A549 (cell line): ENCODE measurements around the gene BOD1L1. TPM values are rescaled to one million over a fixed set of nuclear protein-coding genes. Genes with fewer than 3 reads are reported as not detected.

Experiments used
- ATAC-seq, 2 experiments: fragments of 200-7000 bp in 1 of 2; fragments of >200 bp in 1 of 2; cut with Nextera tagmentation in 1 of 2; cut with Tn5 transposase in 1 of 2; 3 replicates each; pipeline versions ENCODE4 v1.8.0 to v1.9.1; 2018 to 2020; ENCODE audit warnings: mild to moderate bottlenecking in 1 of 2, moderate library complexity in 1 of 2
- CTCF ChIA-PET: fragments of 300-600 bp; sonication (Branson Sonifier 250); formaldehyde crosslinking; extraction: SDS; loops from one replicate; lab custom pipeline; 2021; ENCODE audit warnings: antibody characterized with exemption, inconsistent platforms; lab: Yijun Ruan, JAX
- POLR2A ChIA-PET: fragments of 350-600 bp; formaldehyde crosslinking; extraction: SDS; loops from one replicate; lab custom pipeline; 2021; ENCODE audit warnings: antibody characterized with exemption, inconsistent platforms; lab: Yijun Ruan, JAX
- DNase-seq, 2 experiments: peaks; one replicate each; pipeline versions ENCODE4 v3.0.0 to v3.0.0-alpha.2; 2011 to 2016; ENCODE audit warnings: low read depth in 1 of 2, low spot score in 1 of 2
- FAIRE-seq: peaks from 2 replicates; lab custom pipeline; 2011; peaks lifted over from hg19 to GRCh38; lab: Jason Lieb, UNC
- H3K27ac ChIP-seq, 2 experiments: fragments of >200 bp; sonication (Bioruptor Twin); formaldehyde crosslinking; 3 replicates each; pipeline ENCODE4 v1.5.1; 2016 to 2017
- H3K4me1 ChIP-seq: fragments of >200 bp; sonication (Bioruptor Twin); formaldehyde crosslinking; 3 replicates; pipeline ENCODE4 v1.6.1; 2016
- H3K4me2 ChIP-seq: fragments of >200 bp; sonication (Bioruptor Twin); formaldehyde crosslinking; 3 replicates; pipeline ENCODE4 v1.6.1; 2016
- H3K4me3 ChIP-seq: fragments of >200 bp; sonication (Bioruptor Twin); formaldehyde crosslinking; 3 replicates; pipeline ENCODE4 v1.5.1; 2016
- H3K9me3 ChIP-seq: fragments of >200 bp; sonication (Bioruptor Twin); formaldehyde crosslinking; 3 replicates; pipeline ENCODE4 v1.6.1; 2016
- BCL3 ChIP-seq: fragments of >200 bp; sonication (Bioruptor Twin); formaldehyde crosslinking; IDR thresholded peaks from 3 replicates; pipeline ENCODE4 v1.6.1; 2016
- CEBPB ChIP-seq, 2 experiments: fragments of >200 bp in 1 of 2; sonication (Bioruptor Twin) in 1 of 2; formaldehyde crosslinking in 1 of 2; IDR thresholded peaks; 2 replicates each; pipeline ENCODE4 v1.6.1; 2012 to 2016
- CHD4 ChIP-seq: fragments of 200-600 bp; sonication (generic); IDR thresholded peaks from 2 replicates; pipeline ENCODE4 v1.6.1; 2016; ENCODE audit warnings: antibody characterized with exemption, mild to moderate bottlenecking, borderline replicate concordance
- CTCF ChIP-seq: fragments of >200 bp; sonication (Bioruptor Twin); formaldehyde crosslinking; IDR thresholded peaks from 3 replicates; pipeline ENCODE4 v1.5.1; 2016
- EHF ChIP-seq: fragments of 250-450 bp; sonication (Bioruptor Pico); IDR thresholded peaks from 2 replicates; pipeline ENCODE4 v1.5.0; 2020; ENCODE audit warnings: mild to moderate bottlenecking
- EHMT2 ChIP-seq: fragments of 200-600 bp; sonication (generic); IDR thresholded peaks from 2 replicates; pipeline ENCODE4 v1.6.1; 2016; ENCODE audit warnings: antibody characterized with exemption, low read depth, mild to moderate bottlenecking, moderate library complexity
- EP300 ChIP-seq, 2 experiments: fragments of >200 bp; sonication (Bioruptor Twin); formaldehyde crosslinking; IDR thresholded peaks; 2 replicates in 1 of 2; 3 replicates in 1 of 2; pipeline ENCODE4 v1.6.1; 2016 to 2017
- ESRRA ChIP-seq: fragments of 150-350 bp; IDR thresholded peaks from 2 replicates; pipeline ENCODE4 v1.6.1; 2014; ENCODE audit warnings: mild to moderate bottlenecking, low read length, borderline replicate concordance
- HMGXB4 ChIP-seq: fragments of 250-450 bp; sonication (Bioruptor Pico); IDR thresholded peaks from 2 replicates; pipeline ENCODE4 v1.5.0; 2021; ENCODE audit warnings: mild to moderate bottlenecking, moderate library complexity, borderline replicate concordance
- HOXB13 ChIP-seq: fragments of 250-450 bp; sonication (Bioruptor Pico); IDR thresholded peaks from 2 replicates; pipeline ENCODE4 v1.5.0; 2020; ENCODE audit warnings: low read depth, mild to moderate bottlenecking, moderate library complexity
- HOXB5 ChIP-seq: fragments of 250-450 bp; sonication (Bioruptor Pico); IDR thresholded peaks from 2 replicates; pipeline ENCODE4 v1.5.0; 2020; ENCODE audit warnings: mild to moderate bottlenecking, moderate library complexity
- MAFK ChIP-seq: fragments of 450-650 bp; IDR thresholded peaks from 2 replicates; pipeline ENCODE4 v1.6.1; 2014; ENCODE audit not compliant: partially characterized antibody
- PBX3 ChIP-seq: IDR thresholded peaks from 2 replicates; pipeline ENCODE4 v1.6.1; 2012
- PHF8 ChIP-seq: fragments of 200-600 bp; sonication (generic); IDR thresholded peaks from 2 replicates; pipeline ENCODE4 v1.6.1; 2016; ENCODE audit warnings: low read depth, mild to moderate bottlenecking, antibody characterized with exemption, moderate library complexity, borderline replicate concordance
- RAD21 ChIP-seq, 2 experiments: fragments of >200 bp in 1 of 2; sonication (Bioruptor Twin) in 1 of 2; formaldehyde crosslinking in 1 of 2; IDR thresholded peaks in 1 of 2; conservative IDR thresholded peaks in 1 of 2; 2 replicates in 1 of 2; 3 replicates in 1 of 2; pipeline ENCODE4 v1.6.1; 2012 to 2018; ENCODE audit warnings: inconsistent platforms in 1 of 2
- RCOR1 ChIP-seq: fragments of 150-350 bp; IDR thresholded peaks from 2 replicates; pipeline ENCODE4 v1.6.1; 2014; ENCODE audit warnings: antibody characterized with exemption, low read length, low read depth
- RNF2 ChIP-seq: fragments of 200-600 bp; sonication (generic); IDR thresholded peaks from 2 replicates; pipeline ENCODE4 v1.6.1; 2016; ENCODE audit warnings: low read depth, mild to moderate bottlenecking, antibody characterized with exemption, moderate library complexity, borderline replicate concordance
- TFCP2L1 ChIP-seq: fragments of 250-450 bp; sonication (Bioruptor Pico); IDR thresholded peaks from 2 replicates; pipeline ENCODE4 v1.5.0; 2021; ENCODE audit warnings: mild to moderate bottlenecking
- WGBS: methylation state at CpG from one replicate; pipeline ENCODE4 v1.1.6; 2017; ENCODE audit errors: missing lambda C conversion rate; 5-methylcytosine and 5-hydroxymethylcytosine counted together
- polyA plus RNA-seq, 4 experiments: library from polyadenylated mRNA; depleted of rRNA in 3 of 4; stranded (reverse); fragments of >200 nt; fragmentation: RNase III in 1 of 4; extraction: RNeasy Plus Mini Kit Qiagen cat#74134 plus additional on column Dnase treatment in 1 of 4; gene quantifications; 2 replicates in 3 of 4; 3 replicates in 1 of 4; pipeline ENCODE4 v1.2.3, GENCODE V29; 2011 to 2017

BOD1L1 gene
- polyA plus RNA-seq, 2 of the 4 experiments (the other 2 are of a cell fraction) = 16.4 to 27.7 TPM

GRCh38 chr4:13584481-13584880 is 43.0 kb downstream of the BOD1L1 start:
- Histone ChIP-seq H3K4me1 (no peaks in the 10 kb centered on the region), H3K9me3 (no peaks in the 10 kb centered on the region), H3K27ac (no peak overlapping the region), H3K4me2 (no peak overlapping the region), H3K4me3 (no peak overlapping the region)
- ATAC-seq (no peak), FAIRE-seq (no peak), DNase-seq (no peak)
- TF ChIP-seq CHD4 (no peak), RCOR1 (no peak), PHF8 (no peak), HOXB5 (no peak), RNF2 (no peak), HOXB13 (CRISPR knock-in tag) (no peak), PBX3 (no peak), EHF (CRISPR knock-in tag) (no peak), CEBPB (IDR thresholded peaks at IDR 0.05) (no peak), EP300 (IDR thresholded peaks at IDR 0.05) (no peak), MAFK (no peak), RAD21 (conservative IDR thresholded peaks at IDR 0.05 in 1 of 2, IDR thresholded peaks at IDR 0.05 in 1 of 2) (no peak), HMGXB4 (CRISPR knock-in tag) (no peak)
- POLR2A ChIA-PET = no interaction called here
- CTCF ChIA-PET = no interaction called here
- 91% methylated on average over 5 of the region's 5 CpGs for WGBS

GRCh38 chr4:13580036-13580435 is 47.5 kb downstream of the BOD1L1 start:
- Histone ChIP-seq H3K4me2 (no peak overlapping the region), H3K9me3 (no peaks in the 10 kb centered on the region), H3K27ac (no peak overlapping the region), H3K4me1 (no peaks in the 10 kb centered on the region), H3K4me3 (no peak overlapping the region)
- WGBS = 93% methylated on average over 2 of the region's 2 CpGs
- TF ChIP-seq HMGXB4 (CRISPR knock-in tag) (no peak), ESRRA (no peak), CTCF (no peak), EHMT2 (no peak), TFCP2L1 (CRISPR knock-in tag) (no peak), BCL3 (no peak)
- DNase-seq = no peak
- no peak for ATAC-seq
- FAIRE-seq = no peak
- CTCF ChIA-PET = no interaction called here
- POLR2A ChIA-PET = no interaction called here
